ENCODE measurements around the gene DNAH8.

Gene DNAH8

GRCh38 chr6:38796850-38797249 lies 81.7 kb downstream of the DNAH8 start:
- DNase-seq (ENCODE audit: low read depth in 1 of 2, low spot score in 1 of 2): no peak

GRCh38 chr6:38797391-38797790 lies 82.3 kb downstream of the DNAH8 start:
- no peak for DNase-seq (ENCODE audit: low read depth in 1 of 2, low spot score in 1 of 2)

- DNase-seq (ENCODE audit: low read depth in 1 of 2, low spot score in 1 of 2): no peak
Measured at GRCh38 chr6:38799529-38800184, 84.5 kb downstream of the DNAH8 start.

- DNase-seq (ENCODE audit: low read depth in 1 of 2, low spot score in 1 of 2): no peak
Measured at GRCh38 chr6:38801305-38801704, 86.2 kb downstream of the DNAH8 start.

GRCh38 chr6:38802497-38802896 lies 87.4 kb downstream of the DNAH8 start:
- DNase-seq (ENCODE audit: low read depth in 1 of 2, low spot score in 1 of 2): no peak

GRCh38 chr6:38803129-38803528 lies 88.0 kb downstream of the DNAH8 start:
- no peak for DNase-seq (ENCODE audit: low read depth in 1 of 2, low spot score in 1 of 2)

- DNase-seq (ENCODE audit: low read depth in 1 of 2, low spot score in 1 of 2): no peak
Measured at GRCh38 chr6:38804358-38804757, 89.2 kb downstream of the DNAH8 start.

GRCh38 chr6:38805127-38805655 lies 90.1 kb downstream of the DNAH8 start:
- no peak for DNase-seq (ENCODE audit: low read depth in 1 of 2, low spot score in 1 of 2)

- DNase-seq (ENCODE audit: low read depth in 1 of 2, low spot score in 1 of 2): no peak
Measured at GRCh38 chr6:38805692-38806091, 90.6 kb downstream of the DNAH8 start.

GRCh38 chr6:38806271-38806670 lies 91.2 kb downstream of the DNAH8 start:
- DNase-seq (ENCODE audit: low read depth in 1 of 2, low spot score in 1 of 2): no peak

- no peak for DNase-seq (ENCODE audit: low read depth in 1 of 2, low spot score in 1 of 2)
Measured at GRCh38 chr6:38806833-38807232, 91.7 kb downstream of the DNAH8 start.

- no peak for DNase-seq (ENCODE audit: low read depth in 1 of 2, low spot score in 1 of 2)
Measured at GRCh38 chr6:38808039-38808438, 92.9 kb downstream of the DNAH8 start.

GRCh38 chr6:38813041-38813823 lies 98.1 kb downstream of the DNAH8 start:
- DNase-seq (ENCODE audit: low read depth in 1 of 2, low spot score in 1 of 2): no peak

GRCh38 chr6:38814761-38815160 lies 99.7 kb downstream of the DNAH8 start:
- no peak for DNase-seq (ENCODE audit: low read depth in 1 of 2, low spot score in 1 of 2)

GRCh38 chr6:38815250-38815649 lies 100.1 kb downstream of the DNAH8 start:
- no peak for DNase-seq (ENCODE audit: low read depth in 1 of 2, low spot score in 1 of 2)

- DNase-seq (ENCODE audit: low read depth in 1 of 2, low spot score in 1 of 2): no peak
Measured at GRCh38 chr6:38818691-38819090, 103.6 kb downstream of the DNAH8 start.

- no peak for DNase-seq (ENCODE audit: low read depth in 1 of 2, low spot score in 1 of 2)
Measured at GRCh38 chr6:38822963-38823362, 107.9 kb downstream of the DNAH8 start.

- no peak for DNase-seq (ENCODE audit: low read depth in 1 of 2, low spot score in 1 of 2)
Measured at GRCh38 chr6:38824243-38824894, 109.3 kb downstream of the DNAH8 start.

- no peak for DNase-seq (ENCODE audit: low read depth in 1 of 2, low spot score in 1 of 2)
Measured at GRCh38 chr6:38827024-38827423, 111.9 kb downstream of the DNAH8 start.

GRCh38 chr6:38831865-38832264 lies 116.8 kb downstream of the DNAH8 start:
- no peak for DNase-seq (ENCODE audit: low read depth in 1 of 2, low spot score in 1 of 2)

GRCh38 chr6:38833320-38833719 lies 118.2 kb downstream of the DNAH8 start:
- no peak for DNase-seq (ENCODE audit: low read depth in 1 of 2, low spot score in 1 of 2)

- DNase-seq (ENCODE audit: low read depth in 1 of 2, low spot score in 1 of 2): no peak
Measured at GRCh38 chr6:38836585-38836984, 121.5 kb downstream of the DNAH8 start.
